WERI-Rb-1 (cell line): ENCODE results near the gene FHIT.

Experiments
- DNase-seq: peaks from one replicate; pipeline ENCODE4 v3.0.0-alpha.2; 2020
- H3K27ac ChIP-seq: fragments of 250-450 bp; sonication (Bioruptor Pico); 2 replicates; pipeline ENCODE4 v1.5.1; 2020; ENCODE audit warnings: mild to moderate bottlenecking, moderate library complexity
- H3K27me3 ChIP-seq: fragments of 250-450 bp; sonication (Bioruptor Pico); 2 replicates; pipeline ENCODE4 v1.5.1; 2021; ENCODE audit warnings: mild to moderate bottlenecking, low read depth, moderate library complexity; ENCODE audit not compliant: insufficient read depth, severe bottlenecking
- H3K36me3 ChIP-seq: fragments of 250-450 bp; sonication (Bioruptor Pico); 2 replicates; pipeline ENCODE4 v1.5.1; 2020; ENCODE audit warnings: mild to moderate bottlenecking, moderate library complexity
- H3K4me3 ChIP-seq: 2 replicates; pipeline ENCODE4 v1.5.1; 2011; ENCODE audit warnings: low read depth, mild to moderate bottlenecking, control low read depth, low read length
- H3K9me3 ChIP-seq: fragments of 250-450 bp; sonication (Bioruptor Pico); 2 replicates; pipeline ENCODE4 v1.5.1; 2021; ENCODE audit warnings: mild to moderate bottlenecking, moderate library complexity; ENCODE audit not compliant: severe bottlenecking
- CTCF ChIP-seq: IDR thresholded peaks from 2 replicates; pipeline ENCODE4 v1.5.1; 2011; ENCODE audit warnings: low read depth, mild to moderate bottlenecking, control low read depth, inconsistent platforms, low read length

Gene FHIT

DNA sequence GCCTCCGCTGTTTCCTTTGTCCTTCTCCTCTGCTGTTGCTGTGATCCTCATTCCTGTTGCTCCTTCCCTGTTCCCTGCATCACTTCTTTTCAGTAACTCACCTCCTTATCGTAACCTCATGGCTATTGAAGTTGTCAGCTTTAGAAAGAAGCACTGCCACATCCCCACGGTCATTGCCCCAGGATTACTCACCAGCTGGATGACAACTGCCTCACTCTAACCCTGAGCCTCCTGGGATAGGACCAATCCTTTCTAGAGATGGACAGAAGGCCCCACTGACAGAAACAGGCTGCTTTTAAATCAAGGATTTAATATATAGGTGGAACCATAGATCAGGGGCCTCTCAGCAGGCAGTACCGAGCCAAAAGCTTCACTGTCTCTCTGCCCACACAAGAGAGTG, 4.1 kb downstream of the FHIT start:
- H3K36me3 ChIP-seq = no peaks in the 10 kb centered on the region
- peak overlapping the region; percentile 73 for H3K27ac ChIP-seq
- no peak for TF ChIP-seq CTCF
- peak; percentile 74 for DNase-seq
- H3K4me3 ChIP-seq = peak overlapping the region; percentile 38
- H3K27me3 ChIP-seq = no peaks in the 10 kb centered on the region
- no peaks in the 10 kb centered on the region for H3K9me3 ChIP-seq

- TF ChIP-seq CTCF = no peak
- H3K36me3 ChIP-seq = no peaks in the 10 kb centered on the region
- no peak overlapping the region for H3K4me3 ChIP-seq
- H3K9me3 ChIP-seq = no peaks in the 10 kb centered on the region
- H3K27me3 ChIP-seq = no peaks in the 10 kb centered on the region
- no peak for DNase-seq
- H3K27ac ChIP-seq = no peak overlapping the region
Measured at GRCh38 chr3:61239871-61240270, 11.4 kb downstream of the FHIT start.

- Histone ChIP-seq H3K27me3 (no peaks in the 10 kb centered on the region), H3K27ac (no peak overlapping the region), H3K36me3 (no peaks in the 10 kb centered on the region), H3K4me3 (no peak overlapping the region), H3K9me3 (no peaks in the 10 kb centered on the region)
- TF ChIP-seq CTCF = no peak
- DNase-seq = no peak
Measured at GRCh38 chr3:61237858-61238257, 13.4 kb downstream of the FHIT start.

DNA sequence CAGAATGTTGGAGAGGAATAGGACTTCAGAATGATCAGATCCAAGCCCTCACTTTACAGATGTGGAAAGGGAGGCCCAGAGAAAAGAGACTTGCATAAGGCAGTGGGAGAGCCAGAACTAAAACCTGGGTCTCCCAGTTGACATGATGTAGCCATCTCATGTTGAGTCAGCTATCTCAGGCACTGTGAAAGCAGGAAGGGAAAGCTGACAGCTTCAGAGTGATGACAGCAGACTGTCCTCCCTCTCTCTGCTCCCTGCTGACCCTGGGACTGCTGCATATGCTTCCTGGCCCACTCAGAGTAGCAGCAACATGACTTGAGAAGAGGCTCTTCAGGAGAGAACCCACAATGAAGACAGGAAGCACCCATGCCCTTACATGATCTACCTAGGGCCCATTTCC, 14.7 kb downstream of the FHIT start:
- Histone ChIP-seq H3K36me3 (no peaks in the 10 kb centered on the region), H3K4me3 (no peak overlapping the region), H3K27ac (no peak overlapping the region), H3K9me3 (no peaks in the 10 kb centered on the region), H3K27me3 (no peaks in the 10 kb centered on the region)
- no peak for TF ChIP-seq CTCF
- DNase-seq = no peak

GRCh38 chr3:61233746-61234145, 17.5 kb downstream of the FHIT start:
- no peak overlapping the region for H3K27ac ChIP-seq
- no peaks in the 10 kb centered on the region for H3K36me3 ChIP-seq
- no peak for TF ChIP-seq CTCF
- no peak for DNase-seq
- no peaks in the 10 kb centered on the region for H3K9me3 ChIP-seq
- H3K27me3 ChIP-seq = no peaks in the 10 kb centered on the region
- no peak overlapping the region for H3K4me3 ChIP-seq

DNA sequence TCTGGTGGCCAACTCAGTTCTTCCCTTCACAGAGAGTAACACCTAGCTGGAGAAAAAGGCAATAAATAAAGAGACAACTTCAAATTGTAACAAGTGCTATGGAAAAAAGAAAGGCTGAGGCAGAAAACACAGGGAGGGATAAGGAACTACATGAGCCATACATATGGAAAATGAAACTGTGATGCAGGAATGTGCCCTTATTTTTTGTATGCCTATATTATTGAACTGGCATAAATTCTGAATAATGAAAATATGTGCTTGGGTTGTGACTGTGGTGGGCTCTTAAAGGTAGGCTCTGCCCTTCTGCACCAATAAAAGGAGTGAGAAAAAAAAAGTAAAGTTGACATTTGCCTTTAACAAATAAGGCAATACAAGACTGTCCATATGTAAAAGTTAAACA, 19.6 kb downstream of the FHIT start:
- Histone ChIP-seq H3K27ac (no peak overlapping the region), H3K4me3 (no peak overlapping the region), H3K27me3 (no peaks in the 10 kb centered on the region), H3K36me3 (no peaks in the 10 kb centered on the region), H3K9me3 (no peaks in the 10 kb centered on the region)
- no peak for DNase-seq
- no peak for TF ChIP-seq CTCF
